Retinal pigment epithelial cell (primary cell): ENCODE measurements around the gene GALNT2.

Source experiments
- DNase-seq: peaks from one replicate; pipeline ENCODE4 v3.0.0-alpha.2; 2010; ENCODE audit warnings: low read depth
- H3K4me3 ChIP-seq: 2 replicates; pipeline ENCODE4 v1.5.1; 2011; ENCODE audit warnings: mild to moderate bottlenecking, low read length, control low read depth, moderate library complexity
- CTCF ChIP-seq: conservative IDR thresholded peaks from 2 replicates; pipeline ENCODE4 v1.5.1; 2011; ENCODE audit warnings: low read depth, low read length, control low read depth, inconsistent platforms

Gene GALNT2

GRCh38 chr1:230144758-230145504, 77.9 kb downstream of the GALNT2 start:
- H3K4me3 ChIP-seq = no peak overlapping the region
- no peak for DNase-seq
- no peak for TF ChIP-seq CTCF

DNA sequence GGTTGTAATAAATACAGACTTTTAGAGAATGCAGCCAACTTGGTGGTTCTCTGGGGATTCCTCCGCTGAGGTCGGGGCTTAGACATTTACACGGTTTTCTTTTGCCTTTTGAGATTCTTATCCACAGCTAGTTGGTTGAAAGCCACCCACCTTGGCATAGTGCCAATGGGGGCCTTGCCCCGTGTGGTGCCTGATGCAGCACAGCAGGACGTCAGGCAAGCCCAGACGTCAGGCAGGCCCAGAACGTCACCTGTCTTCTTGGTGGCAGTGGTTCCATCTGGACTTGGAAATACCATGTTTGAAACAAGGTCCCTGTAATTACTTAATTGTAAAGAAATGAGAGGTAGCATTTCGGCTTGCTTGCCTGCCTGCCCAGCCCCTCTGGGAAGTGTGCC, 78.5 kb downstream of the GALNT2 start:
- no peak for TF ChIP-seq CTCF
- no peak for DNase-seq
- H3K4me3 ChIP-seq = no peak overlapping the region

DNA sequence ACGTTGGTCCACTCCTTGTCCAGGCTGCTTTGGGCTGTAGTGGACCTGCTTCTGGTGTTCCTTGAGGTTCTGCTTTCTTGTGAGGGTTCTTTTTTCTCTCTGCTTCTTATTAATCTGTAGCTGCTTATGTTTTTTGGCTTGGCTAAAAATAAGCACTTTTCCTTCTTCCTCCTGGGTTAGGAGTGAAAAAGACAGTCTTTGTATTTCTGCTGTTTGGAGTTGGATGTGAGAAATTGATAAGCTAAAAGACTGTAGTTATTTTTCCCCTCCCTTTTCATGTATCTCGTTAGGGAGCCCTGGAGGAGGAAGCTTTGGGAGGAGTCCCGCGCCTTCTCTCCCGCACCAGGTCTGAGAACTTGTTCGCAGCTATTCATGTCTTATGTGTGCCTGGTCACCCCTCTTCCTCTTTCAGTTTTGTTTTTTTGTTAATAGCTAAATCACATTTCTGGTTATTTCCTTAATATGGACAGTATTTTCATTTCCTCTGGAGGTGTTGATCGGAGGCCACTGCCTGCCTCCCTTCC, 79.0 kb downstream of the GALNT2 start:
- TF ChIP-seq CTCF = no peak
- H3K4me3 ChIP-seq = no peak overlapping the region
- DNase-seq = no peak

DNA sequence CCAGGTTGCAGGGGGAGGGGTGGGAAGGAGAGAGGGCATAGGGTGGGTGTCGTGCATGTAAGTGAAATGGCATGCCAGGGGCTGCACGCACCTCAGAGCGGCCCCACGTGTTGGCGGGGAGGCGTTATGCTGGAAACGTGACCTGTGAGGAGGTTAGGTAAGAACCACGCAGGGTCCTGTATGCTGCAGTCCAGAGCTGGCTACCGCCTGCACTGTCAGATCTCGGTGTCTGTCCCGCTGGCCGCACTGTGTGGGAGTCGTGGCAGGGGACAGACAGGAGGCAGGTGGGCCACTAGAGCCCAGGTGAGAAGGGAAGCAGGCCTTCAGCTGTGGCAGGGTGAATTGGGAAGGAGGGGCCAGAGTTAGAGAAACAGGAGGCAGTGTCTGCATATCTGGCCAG, 79.7 kb downstream of the GALNT2 start:
- DNase-seq = no peak
- TF ChIP-seq CTCF = no peak
- H3K4me3 ChIP-seq = no peak overlapping the region

GRCh38 chr1:230147253-230148125, 80.5 kb downstream of the GALNT2 start:
- H3K4me3 ChIP-seq = no peak overlapping the region
- no peak for DNase-seq
- TF ChIP-seq CTCF = no peak

DNA sequence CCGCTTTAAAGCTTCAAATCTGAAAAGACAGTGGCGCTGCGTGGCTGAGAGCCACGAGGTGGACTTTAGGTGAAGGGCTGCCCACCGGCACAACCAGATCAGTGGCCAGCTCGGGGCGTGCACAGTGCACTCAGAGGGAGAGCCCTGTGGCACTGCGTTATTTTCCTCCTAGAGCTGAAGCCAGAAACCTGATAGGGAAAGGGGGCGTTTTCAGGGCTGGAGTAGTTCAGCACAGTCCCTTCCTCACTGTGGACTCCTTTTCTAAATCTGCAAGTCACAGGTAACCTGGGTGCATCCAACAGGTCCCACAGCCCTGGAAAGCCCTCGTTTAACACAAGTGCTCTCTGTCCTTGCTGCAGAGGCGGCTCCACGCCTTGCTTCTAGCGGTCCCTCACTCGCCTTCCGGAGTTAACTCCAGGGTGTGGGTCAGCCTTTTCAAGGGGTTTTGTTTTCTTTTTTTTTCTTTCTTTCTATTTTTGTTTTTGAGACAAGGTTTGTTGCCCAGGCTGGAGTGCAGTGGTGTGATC, 81.2 kb downstream of the GALNT2 start:
- no peak for DNase-seq
- no peak overlapping the region for H3K4me3 ChIP-seq
- TF ChIP-seq CTCF = no peak
